ENCODE data around the gene PILRA.

Gene PILRA

DNA sequence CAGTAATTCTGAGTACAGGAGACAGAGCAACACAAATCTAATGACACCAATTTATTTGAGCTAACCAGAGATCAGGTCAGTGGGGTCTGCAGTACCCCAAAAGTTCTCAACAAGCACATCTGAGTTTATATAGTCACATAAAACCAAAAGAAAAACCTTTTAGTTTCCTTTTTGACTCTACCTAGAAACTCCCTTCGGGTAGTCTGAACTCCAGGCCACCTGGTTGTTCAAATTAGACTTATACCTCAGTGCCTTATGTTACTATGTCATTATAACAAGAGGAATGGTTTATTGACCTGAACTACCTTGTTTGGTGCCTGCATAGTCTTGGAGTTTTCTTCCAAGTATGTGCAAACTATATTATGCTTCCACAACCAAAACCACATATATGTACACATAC lies 40.6 kb downstream of the PILRA start:
- no peak for DNase-seq

DNA sequence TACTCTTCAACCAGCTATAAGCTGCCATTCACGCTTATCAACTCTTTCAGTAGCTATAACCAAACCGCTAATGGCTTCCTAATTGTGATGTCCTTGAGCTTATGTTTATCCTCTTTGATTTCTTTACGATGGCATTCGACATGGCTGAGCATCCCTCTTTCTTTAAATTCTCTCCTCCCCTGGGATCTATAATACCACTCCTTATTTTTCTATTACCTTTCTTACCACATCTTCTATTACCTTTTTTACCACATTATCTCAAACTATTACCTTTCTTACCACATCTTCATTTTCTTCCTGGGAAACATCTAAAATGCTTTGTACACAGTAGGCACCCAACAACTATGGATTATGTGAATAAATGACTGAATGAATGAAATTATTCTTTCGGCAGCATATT lies 42.2 kb downstream of the PILRA start:
- no peak for DNase-seq

DNA sequence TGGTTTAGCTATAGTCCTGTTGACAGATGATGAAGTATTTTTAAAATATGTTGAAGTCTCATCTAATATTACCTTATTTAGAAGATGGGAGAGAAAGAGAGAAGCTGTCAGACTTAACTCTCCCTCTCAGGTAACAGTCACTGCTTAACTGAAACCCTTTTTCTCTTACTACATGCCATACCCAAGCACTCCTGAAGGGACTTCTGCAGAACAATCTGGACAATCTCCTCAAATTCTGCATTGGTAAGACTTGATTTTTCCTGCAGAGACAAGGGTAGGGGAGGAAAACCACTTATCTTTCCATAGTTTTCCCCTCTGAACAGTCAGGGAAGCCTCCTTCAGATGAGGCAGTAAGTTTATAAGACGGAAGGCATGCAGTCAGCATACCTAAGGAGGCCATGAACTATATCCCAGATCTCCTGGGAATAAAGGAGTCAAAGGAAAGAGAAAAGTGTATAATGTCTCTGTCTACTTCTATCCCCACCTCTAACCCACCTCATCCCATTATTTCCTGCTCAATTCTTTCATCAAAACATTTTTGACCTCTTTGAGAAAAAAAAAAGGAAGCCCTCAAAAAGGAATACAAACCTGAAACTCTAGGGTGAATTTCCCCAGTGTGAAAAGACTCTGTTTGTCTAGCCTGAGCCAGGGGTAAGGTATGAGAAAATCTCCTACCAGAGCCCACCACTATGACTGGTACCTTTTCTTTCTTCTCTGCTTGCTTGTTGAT lies 45.8 kb downstream of the PILRA start:
- DNase-seq, result no peak

DNA sequence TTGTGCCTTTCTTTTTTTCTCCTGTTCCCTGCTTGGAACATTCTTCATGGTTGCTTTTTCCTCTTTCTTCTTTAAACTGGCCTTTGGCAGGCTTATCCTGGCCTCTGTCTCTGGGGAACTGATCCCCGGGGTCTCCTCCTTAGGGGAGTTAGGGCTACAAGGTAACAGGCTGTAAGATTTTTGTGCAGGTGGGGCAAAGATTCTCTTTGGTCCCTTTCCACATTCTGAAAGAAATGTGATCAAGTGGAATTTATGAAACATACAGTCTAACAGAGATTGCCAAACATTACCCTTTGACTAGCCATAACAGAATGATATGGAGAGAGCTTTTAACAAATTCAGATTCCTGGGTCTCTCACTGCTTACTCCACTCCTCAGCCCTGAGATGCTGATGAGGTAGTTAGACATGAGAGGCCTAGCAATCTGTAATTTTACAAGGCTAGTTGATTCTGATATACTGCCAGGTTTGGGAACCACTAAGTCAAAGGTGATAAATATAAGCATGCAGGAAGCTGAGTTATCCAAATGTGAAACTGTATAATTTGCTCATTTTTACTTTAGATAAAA lies 46.5 kb downstream of the PILRA start:
- no peak for DNase-seq

DNA sequence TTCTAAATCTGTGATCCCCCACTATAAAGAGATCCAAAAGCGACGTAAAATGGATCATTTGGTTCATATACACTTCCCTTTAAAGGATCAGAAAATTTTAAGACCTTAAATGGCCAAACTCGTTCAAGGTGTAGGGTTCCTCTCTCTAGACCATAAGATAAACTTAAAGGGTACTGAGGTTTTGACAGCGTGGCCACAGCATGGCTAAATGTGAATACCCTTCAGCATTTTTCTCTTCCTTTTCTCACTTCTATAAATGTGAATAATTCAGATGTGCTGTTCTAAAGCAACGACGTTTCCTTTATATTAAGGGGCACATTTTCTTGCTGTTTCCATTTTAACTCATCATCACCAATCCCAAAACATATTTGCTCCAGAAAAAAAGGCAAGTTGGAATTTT lies 50.0 kb downstream of the PILRA start:
- DNase-seq, result no peak

DNA sequence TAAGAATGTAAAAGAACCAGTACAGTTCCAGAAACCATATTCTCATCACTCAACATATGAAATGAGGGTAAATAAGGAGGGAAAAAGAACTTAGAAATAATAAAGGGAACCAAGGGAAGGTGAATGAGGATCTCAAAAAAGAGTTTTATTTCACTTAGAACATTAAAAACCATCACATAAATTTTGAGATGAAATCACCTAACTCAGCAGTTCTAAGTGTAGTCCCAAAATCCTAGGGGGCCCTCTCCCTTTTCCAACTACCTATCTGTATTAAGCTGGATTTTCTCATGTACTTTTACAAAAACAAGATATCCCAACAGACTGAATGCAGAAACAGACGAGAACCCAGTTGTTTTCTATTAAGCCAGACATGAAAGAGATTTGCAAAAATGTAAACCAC lies 52.1 kb downstream of the PILRA start:
- DNase-seq, result no peak

DNA sequence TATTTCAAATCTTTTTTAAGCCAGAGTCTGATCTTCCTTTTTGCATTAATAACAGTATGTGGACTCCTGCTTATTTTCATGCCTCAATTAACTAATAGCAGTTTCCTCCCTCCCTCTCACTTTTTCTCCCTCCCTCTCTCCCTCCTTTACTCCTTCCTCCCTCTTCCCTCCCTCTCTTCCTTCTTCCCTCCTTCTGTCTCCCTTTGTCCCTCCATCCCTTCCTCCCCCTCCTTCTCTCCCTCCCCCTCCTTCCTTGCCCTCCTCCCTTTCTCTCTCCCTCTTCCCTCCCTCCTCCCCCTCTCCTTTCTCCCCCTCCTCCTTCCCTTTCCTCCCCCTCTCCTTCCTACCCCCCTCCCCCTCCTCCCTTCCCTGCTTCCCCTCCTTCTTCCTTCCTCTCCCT lies 53.2 kb downstream of the PILRA start:
- DNase-seq, result no peak

DNA sequence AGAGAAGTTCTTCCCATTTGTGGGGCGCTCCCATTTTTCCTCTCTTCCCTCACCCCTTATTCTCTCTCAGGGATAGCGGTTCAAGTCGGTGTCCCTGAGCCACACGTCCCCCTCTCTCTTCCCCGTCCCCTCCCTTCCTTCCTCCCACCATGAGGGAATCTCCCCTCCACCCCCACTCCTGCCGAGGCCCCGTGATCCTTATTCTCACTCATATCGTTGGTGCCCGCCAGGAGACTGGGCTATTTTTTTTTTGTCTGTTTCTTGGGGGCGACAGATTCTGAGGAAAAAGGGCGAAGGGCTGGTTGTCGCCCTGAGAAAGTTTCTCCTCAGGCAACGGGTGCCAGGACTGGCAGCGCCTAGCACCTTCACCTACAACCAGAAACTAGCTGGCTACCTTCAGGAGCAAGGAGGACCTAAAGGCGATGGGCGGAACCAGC lies 54.5 kb downstream of the PILRA start:
- no peak for DNase-seq

DNA sequence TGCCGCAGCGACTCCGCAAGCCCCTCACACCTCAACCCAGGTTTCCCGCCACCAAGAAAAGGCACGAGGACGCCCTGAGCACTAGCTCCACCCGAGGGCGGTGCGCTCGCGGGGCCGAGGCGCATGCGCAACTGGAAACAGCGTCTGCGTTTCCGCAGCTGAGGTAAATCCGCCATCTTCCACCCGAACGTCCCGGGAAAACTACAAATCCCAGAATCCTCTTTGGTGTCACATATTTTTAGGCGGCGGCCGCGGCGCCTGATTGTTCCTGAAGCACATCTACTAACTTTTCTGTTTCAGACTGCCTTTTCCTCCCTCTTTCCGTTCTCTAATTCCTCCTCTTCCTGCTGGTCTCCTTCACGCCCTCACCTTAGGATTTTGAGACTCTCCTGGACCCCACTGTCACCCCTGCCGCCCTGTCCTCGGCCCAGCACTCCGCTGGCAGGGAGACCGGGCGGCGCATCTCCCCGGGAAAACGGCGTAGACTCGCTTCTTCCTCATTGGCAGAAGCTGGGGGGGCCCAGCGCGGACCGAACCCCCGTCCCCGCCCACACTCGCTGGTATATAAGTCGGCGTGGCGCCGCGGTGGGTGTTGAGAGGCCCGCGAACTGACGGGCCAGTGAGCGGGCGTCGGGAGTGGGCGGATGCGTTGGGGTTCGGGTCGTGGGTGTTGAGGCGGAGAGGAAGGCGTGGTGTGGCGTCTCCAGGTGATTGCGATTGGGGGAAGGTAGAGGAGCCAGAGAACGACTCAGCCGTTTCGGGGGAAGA lies 55.1 kb downstream of the PILRA start, which contains the start of gene ZCWPW1:
ZCWPW1 (minus strand) TSS at position 505 of the 768 bp plus-strand sequence. CDS start 8,054 bp downstream, outside the sequence.
- peak; percentile 95 for DNase-seq

DNA sequence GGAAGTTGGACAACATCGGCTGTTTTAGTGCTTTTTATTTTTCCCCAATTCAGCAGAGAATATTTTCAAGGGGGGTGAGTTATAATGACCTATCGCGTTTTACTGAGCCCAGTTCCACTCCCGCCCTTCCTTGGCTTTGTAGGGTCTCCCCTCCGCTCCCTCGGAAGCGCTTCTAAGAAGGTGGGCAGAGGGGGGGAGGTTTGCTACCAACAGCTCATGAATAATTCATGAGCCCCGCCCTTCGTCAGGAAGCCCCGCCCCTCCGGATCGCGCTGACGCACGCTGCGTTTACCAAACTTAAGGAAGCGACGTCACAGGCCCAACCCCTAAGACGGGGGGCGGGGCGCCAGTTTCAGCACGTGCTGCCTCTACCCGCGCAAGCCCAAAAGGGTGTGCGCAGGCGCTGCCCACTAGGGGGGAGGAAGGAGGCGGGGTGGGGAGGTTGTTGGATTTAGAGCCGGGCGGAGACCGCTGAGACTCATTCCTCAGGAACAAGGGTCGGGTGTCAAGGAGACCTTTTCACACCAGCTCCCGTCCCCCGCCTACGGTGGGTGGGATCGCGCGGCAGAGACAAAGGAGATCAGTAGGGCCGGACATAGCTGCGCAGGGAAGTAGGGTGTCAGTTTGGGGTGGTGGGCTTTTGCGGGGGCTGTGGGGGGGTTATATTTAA lies 55.8 kb downstream of the PILRA start:
- DNase-seq, result peak; percentile 100

DNA sequence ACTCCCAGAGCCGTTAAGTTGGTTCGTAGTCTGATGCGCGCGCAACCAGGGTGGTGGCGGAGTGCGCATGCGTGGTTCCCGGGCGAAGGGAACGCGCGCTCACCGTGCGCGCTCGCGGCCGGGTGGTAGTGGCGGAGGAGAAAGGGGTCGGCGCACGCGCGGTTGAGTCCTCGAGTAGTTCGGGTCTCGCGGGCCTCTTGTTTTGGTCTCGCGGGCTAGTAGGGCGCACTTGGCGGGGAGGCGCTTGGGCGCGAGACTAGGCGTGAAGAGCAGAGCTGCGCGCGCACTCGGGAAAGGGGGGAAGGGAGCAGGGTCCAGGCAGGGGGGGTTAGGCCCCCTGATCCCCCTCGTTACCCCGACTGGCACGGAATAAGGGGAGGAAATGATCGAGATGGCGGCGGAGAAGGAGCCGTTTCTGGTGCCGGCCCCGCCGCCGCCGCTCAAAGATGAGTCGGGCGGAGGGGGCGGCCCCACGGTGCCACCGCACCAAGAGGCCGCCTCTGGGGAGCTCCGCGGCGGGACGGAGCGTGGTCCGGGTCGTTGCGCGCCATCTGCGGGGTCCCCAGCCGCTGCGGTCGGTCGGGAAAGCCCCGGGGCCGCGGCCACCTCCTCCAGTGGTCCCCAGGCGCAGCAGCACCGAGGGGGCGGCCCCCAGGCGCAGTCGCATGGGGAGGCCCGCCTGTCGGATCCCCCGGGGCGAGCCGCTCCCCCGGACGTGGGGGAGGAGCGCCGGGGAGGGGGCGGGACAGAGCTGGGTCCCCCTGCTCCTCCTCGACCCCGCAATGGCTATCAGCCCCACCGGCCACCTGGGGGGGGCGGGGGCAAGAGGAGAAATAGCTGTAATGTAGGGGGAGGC lies 56.6 kb downstream of the PILRA start, which contains the start of gene MEPCE:
MEPCE (plus strand) TSS at position 195 of the 856 bp plus-strand sequence; CDS start at position 383, 188 bp downstream.
- peak; percentile 94 for DNase-seq

DNA sequence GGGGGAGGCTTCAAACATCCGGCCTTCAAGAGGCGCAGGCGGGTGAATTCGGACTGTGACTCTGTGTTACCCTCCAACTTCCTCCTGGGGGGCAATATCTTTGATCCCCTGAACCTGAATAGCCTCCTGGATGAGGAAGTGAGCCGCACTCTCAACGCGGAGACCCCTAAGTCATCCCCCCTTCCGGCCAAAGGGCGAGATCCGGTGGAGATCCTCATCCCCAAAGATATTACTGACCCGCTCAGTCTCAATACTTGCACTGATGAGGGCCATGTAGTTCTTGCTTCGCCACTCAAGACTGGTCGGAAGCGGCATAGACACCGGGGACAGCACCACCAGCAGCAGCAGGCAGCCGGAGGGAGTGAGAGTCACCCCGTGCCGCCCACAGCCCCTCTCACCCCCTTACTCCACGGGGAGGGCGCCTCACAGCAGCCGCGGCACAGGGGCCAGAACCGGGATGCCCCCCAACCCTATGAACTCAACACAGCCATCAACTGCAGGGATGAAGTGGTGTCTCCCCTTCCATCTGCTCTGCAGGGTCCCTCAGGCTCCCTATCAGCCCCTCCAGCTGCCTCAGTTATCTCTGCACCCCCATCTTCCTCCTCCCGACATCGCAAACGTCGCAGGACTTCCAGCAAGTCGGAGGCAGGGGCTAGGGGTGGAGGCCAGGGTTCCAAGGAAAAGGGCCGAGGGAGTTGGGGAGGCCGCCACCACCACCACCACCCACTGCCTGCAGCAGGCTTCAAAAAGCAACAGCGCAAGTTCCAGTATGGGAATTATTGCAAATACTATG lies 57.4 kb downstream of the PILRA start:
- DNase-seq, result peak; percentile 49

DNA sequence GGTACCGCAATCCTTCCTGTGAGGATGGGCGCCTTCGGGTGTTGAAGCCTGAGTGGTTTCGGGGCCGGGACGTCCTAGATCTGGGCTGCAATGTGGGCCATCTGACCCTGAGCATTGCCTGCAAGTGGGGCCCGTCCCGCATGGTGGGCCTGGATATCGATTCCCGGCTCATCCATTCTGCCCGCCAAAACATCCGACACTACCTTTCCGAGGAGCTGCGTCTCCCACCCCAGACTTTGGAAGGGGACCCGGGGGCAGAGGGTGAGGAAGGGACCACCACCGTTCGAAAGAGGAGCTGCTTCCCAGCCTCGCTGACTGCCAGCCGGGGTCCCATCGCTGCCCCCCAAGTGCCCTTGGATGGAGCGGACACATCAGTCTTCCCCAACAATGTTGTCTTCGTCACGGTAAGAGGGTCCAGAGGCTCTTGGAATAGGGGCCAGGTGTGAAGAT lies 58.0 kb downstream of the PILRA start:
- DNase-seq, result no peak

DNA sequence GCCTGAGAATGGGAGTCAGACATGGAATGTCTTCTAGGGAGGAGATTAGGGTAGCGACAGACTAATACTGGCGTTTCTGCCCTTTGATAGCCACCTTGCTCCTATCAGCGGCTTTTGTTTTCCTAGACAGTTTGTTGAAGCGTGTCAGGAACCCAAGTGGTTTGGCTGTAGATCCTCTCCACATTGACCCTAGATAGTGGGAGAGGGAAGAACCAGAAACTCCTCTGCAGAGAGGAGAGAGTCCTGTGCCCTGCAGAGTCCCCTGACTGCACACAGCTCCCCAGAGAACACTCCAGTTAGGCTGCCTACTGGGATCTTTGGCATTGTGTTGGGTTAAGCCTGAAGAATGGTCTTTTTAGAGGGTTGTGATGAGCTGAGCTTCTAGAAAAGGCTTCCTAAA lies 58.8 kb downstream of the PILRA start:
- no peak for DNase-seq

DNA sequence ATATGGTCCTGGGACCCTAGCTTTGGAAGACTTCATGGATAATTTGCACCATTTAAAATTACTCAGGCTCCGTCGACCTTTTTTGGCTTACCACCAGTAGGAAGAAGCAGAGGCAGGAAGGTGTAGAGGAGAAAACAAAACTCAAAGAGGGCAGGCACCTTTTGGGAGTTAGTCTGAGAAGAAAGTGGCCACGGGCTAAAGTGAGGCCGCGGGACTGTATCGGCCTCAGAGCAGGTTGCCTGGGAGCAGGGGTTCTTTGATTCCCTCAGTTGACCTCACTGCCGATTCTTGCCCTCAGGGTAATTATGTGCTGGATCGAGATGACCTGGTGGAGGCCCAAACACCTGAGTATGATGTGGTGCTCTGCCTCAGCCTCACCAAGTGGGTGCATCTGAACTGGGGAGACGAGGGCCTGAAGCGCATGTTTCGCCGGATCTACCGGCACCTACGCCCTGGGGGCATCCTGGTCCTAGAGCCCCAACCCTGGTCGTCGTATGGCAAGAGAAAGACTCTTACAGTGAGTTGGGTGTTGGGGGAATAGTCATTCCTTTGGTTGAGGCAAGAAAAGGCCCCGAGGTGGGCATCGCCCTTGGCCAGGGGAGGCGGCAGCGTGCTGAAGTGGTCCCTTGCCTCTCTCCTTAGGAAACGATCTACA lies 59.5 kb downstream of the PILRA start:
- DNase-seq, result no peak

DNA sequence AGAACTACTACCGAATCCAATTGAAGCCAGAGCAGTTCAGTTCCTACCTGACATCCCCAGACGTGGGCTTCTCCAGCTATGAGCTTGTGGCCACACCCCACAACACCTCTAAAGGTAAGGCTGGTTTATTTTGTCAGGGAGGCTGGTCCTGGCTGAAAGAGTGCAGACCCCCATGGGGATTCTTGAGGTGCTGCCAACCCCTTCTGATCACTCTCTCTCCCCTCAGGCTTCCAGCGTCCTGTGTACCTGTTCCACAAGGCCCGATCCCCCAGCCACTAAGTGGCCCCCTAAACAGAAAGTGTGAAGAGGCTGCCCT lies 59.9 kb downstream of the PILRA start:
- DNase-seq, result no peak

DNA sequence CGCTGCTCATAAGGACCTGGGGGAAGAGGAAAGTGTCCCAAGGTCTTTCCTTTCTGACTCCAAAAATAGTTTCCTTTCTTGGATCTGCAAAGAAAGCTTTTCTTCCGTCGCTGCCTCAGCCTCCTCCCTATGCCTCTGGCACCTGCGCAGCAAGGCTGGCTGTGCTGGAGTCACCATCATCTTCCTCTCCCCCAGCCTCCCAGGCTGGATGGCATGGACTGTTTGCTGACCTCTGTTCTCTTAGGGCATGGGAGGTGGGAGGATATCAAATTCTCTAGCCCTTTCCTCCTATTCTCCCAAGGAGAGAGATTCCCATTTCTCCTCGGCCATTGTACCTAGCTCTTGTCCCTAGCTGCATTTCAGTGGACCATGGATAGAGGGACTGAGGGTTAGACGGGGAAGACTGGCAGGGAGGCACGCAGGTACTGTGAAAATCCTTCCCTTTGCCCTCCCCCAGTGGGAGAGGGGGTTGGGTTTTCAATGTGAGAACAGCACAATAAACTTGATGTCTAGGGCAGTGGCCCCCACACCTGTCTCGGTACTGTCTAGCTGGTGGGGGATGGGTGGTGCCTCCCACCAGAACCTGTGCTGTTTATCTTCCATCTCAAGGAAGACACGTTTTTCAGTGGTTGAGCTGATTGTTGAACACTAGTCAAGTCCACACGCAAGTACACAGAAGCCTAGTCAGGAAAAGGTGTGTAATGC lies 60.5 kb downstream of the PILRA start:
- no peak for DNase-seq

DNA sequence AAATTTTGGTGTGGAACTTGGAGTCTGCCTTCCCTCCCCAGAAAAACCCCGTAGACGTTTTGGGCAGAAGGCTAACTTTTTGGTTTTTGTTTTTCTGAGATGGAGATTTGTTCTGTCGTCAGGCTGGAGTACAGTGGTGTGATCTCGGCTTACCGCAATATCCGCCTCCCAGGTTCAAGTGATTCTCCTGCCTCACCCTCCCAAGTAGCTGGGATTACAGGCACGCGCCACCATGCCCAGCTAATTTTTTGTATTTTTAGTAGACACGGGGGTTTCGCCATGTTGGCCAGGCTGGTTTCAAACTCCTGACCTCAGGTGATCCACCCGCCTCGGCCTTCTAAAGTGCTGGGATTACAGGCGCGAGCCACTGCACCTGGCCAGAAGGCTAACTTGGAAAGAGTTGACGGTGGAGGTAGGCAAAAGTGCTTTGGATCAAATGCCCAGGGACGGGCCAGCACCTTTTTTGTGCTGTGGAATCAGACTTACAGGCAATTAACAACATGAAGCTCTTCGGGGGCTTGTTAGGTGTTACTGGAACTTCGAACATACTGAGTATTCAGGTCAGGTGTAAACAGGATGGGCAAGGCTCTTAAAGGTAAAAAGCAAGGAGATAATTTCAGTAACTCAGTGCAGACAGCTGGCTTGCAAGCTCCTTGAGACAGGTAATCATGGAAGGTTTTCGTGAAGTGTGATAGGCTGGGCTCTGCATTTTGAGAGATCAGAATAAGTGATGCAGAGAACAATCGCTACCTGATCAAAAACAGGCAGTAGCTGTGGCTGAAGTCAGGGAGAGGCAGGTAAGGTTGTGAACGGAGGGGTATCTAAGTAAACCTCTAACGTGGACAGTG lies 61.2 kb downstream of the PILRA start:
- no peak for DNase-seq
